GM10248 (cell line): ENCODE measurements around the gene GID4.

Experiments
- CTCF ChIA-PET: fragments of 300-600 bp; sonication (Branson Sonifier 250); formaldehyde crosslinking; extraction: SDS; loops from one replicate; lab custom pipeline; 2021; ENCODE audit warnings: antibody characterized with exemption; lab: Yijun Ruan, JAX
- POLR2A ChIA-PET: fragments of 350-650 bp; sonication (Branson Sonifier 250); formaldehyde crosslinking; extraction: SDS; loops from one replicate; lab custom pipeline; 2020; ENCODE audit warnings: antibody characterized with exemption; lab: Yijun Ruan, JAX
- DNase-seq: peaks from one replicate; pipeline ENCODE4 v3.0.0; 2012; ENCODE audit errors: extremely low spot score
- TF ChIP-seq, protein P1 (sequence below): IDR thresholded peaks from 2 replicates; pipeline ENCODE4 v1.5.1; 2012; ENCODE audit warnings: mild to moderate bottlenecking, low read depth; ENCODE audit errors: extremely low read depth, missing control alignments, control extremely low read depth

The GID4 gene

GRCh38 chr17:18105595-18105994 is 66.4 kb downstream of the GID4 start:
- TF ChIP-seq, protein P1, sequence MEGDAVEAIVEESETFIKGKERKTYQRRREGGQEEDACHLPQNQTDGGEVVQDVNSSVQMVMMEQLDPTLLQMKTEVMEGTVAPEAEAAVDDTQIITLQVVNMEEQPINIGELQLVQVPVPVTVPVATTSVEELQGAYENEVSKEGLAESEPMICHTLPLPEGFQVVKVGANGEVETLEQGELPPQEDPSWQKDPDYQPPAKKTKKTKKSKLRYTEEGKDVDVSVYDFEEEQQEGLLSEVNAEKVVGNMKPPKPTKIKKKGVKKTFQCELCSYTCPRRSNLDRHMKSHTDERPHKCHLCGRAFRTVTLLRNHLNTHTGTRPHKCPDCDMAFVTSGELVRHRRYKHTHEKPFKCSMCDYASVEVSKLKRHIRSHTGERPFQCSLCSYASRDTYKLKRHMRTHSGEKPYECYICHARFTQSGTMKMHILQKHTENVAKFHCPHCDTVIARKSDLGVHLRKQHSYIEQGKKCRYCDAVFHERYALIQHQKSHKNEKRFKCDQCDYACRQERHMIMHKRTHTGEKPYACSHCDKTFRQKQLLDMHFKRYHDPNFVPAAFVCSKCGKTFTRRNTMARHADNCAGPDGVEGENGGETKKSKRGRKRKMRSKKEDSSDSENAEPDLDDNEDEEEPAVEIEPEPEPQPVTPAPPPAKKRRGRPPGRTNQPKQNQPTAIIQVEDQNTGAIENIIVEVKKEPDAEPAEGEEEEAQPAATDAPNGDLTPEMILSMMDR: no peak
- POLR2A ChIA-PET: no interaction called here
- CTCF ChIA-PET: interaction anchor here (1.0 to 1.1 kb wide), 2 partner anchors 10 to 35 kb away, joined by 3 read pairs; no protein-coding TSS in a partner anchor
- no peak for DNase-seq

DNA sequence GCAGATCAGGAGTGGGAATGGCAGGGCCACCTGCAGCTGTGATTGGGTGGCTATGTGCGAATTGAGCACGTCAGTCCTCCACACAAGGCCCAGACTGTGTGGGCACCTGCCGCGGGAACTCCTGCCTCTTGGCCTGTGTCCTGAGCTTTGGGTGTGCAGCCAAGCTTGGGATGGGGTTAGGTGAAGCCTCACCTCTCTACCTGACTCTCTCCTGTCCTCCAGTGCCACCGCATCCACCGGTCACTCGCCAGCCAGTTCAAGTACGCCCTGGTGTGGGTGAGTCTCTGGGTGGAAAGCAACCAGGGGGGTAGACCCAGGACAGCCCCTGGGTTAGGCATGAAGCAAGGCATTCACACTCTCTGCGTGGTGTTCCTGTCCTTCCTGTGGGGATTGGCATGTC is 67.0 kb downstream of the GID4 start:
- DNase-seq: no peak
- TF ChIP-seq, protein P1: no peak
- ChIA-PET POLR2A (no interaction called here), CTCF (interaction anchor here (1.0 kb wide), 1 partner anchor 10 kb away, joined by 3 read pairs; no protein-coding TSS in a partner anchor)

- POLR2A ChIA-PET: no interaction called here
- TF ChIP-seq, protein P1: no peak
- no peak for DNase-seq
- CTCF ChIA-PET: no interaction called here
Measured at GRCh38 chr17:18107061-18107790, 68.0 kb downstream of the GID4 start.

DNA sequence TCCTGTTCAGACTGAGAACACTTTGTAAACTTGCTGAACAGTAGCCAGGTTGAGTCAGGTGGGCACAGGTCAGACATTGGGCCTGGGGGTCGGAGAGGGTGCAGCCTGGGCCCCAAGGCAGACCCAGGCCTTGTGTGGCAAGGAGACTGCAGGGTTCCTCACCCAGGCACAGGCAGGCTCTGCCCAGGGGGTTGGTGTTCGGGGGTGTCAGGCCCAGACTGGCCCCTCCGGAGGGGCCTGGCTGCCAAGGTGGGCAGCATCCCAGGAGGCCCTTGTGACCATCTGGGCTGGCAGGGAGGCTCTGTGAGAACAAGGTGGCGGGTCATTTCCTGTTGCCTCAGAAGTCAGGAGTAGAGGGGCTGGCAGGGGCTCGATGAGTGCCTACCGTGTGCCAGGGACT is 68.8 kb downstream of the GID4 start:
- CTCF ChIA-PET: no interaction called here
- DNase-seq: no peak
- TF ChIP-seq, protein P1: no peak
- POLR2A ChIA-PET: no interaction called here

DNA sequence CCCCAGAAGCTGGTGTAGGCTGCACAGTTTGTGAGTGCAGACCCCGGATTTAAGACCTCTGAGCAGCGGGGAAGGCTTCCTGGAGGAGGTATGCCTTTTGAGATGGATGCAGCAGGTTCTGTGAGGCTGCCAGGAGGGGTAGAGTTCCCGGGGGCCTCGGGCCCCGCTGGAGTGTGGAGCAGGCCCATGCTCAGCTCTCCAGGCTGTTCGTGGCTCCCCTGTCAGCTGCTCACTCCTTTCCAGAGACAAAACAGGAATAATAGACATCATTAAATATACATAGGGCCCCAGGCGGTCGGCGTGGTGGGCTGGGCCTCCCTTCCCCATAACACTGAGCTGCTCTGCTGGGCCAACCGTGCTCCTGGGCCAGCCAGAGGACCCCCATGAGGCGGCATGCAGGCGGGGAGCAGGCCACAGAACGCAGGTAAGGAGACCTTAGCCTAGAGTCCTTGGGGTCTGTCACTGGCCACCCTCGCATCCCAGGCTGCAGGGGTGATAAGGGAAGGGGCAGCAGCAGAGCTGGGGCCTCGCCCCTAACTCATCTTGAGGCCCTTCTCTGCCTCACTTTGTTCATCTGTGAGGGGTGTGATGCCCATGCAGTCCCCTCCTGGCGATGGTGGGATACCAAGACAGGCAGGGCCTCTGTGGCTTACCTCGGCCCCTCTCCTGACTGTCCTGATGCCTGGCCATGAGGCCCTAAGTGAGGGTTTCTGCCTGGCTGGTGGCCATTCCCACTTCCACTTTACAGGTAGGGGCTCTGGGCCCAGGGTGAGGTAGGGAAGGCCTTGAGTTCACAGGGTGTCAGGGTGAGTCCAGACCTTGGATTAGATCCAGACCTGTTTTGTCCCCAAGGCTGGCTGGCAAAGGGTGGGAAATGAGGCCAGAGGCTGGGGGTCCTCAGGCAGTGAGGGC is 69.4 kb downstream of the GID4 start, which contains the start of gene MYO15A:
Gene MYO15A, plus strand, starts transcription at position 356 of the 912 bp plus-strand sequence. CDS start 10,045 bp downstream, outside the sequence.
- no peak for DNase-seq
- TF ChIP-seq, protein P1: no peak
- ChIA-PET POLR2A (no interaction called here), CTCF (interaction anchor here (0.8 to 1.5 kb wide), 2 partner anchors 7 to 16 kb away, joined by 3 read pairs; no protein-coding TSS in a partner anchor)

DNA sequence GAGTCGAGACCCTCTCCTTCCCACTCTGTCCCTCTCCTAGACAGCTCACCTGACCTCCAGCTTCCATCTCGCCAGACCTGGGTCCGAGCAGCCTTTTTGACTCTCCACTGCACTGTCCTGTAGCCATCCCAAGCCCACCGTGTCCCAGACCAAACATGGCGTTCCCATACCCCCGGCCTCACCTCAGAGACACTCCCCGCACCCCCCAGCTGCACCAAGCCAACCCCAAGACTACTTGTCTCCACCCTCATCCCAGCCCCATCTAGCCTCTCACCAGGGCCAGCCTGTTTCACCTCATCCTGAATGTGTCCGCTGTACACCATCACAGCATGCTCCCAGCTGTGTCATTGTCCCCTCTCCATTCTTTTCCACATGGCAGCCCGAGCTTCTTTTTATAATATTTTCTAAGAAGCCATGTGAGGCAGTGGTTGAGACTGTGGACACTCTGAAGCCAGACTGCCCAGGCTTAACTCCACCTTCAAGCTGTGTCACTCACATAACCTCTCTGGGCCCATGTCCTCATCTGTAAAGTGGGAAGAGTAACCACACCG is 70.8 kb downstream of the GID4 start:
- TF ChIP-seq, protein P1: no peak
- CTCF ChIA-PET: interaction anchor here (1.5 kb wide), 1 partner anchor 9 kb away, joined by 3 read pairs; no protein-coding TSS in a partner anchor
- DNase-seq: no peak
- POLR2A ChIA-PET: no interaction called here
